Coronary artery (tissue), 2 donors: Measurements from ENCODE around the gene AGR3.

Experiments used
- DNase-seq: peaks from one replicate; pipeline ENCODE4 v3.0.0-alpha.2; 2017; ENCODE audit warnings: low spot score
- H3K27ac ChIP-seq, 2 donors: fragments of 200-600 bp; sonication (generic); one replicate each; pipeline ENCODE4 v1.5.1; 2016 to 2019
- H3K4me3 ChIP-seq: fragments of 200-600 bp; sonication (generic); 2 replicates; pipeline ENCODE4 v1.5.1; 2016; ENCODE audit warnings: mild to moderate bottlenecking, moderate library complexity
- CTCF ChIP-seq: fragments of 200-600 bp; sonication (generic); IDR thresholded peaks from one replicate; pipeline ENCODE4 v1.5.1; 2019; ENCODE audit warnings: antibody characterized with exemption

AGR3 gene

GRCh38 chr7:16891874-16892643, 10.3 kb upstream of the AGR3 start:
- TF ChIP-seq CTCF, result no peak
- Histone ChIP-seq H3K4me3 (no peak overlapping the region), H3K27ac (no peak overlapping the region)
- DNase-seq, result no peak

- TF ChIP-seq CTCF, result no peak
- Histone ChIP-seq H3K27ac (no peak overlapping the region), H3K4me3 (no peak overlapping the region)
- DNase-seq, result no peak
Observed at GRCh38 chr7:16891338-16891737, 9.6 kb upstream of the AGR3 start.

- no peak for TF ChIP-seq CTCF
- DNase-seq, result no peak
- Histone ChIP-seq H3K27ac (no peak overlapping the region), H3K4me3 (no peak overlapping the region)
Observed at GRCh38 chr7:16889851-16890415, 8.2 kb upstream of the AGR3 start.

- Histone ChIP-seq H3K27ac (no peak overlapping the region), H3K4me3 (no peak overlapping the region)
- no peak for DNase-seq
- TF ChIP-seq CTCF, result no peak
Observed at GRCh38 chr7:16889305-16889704, 7.5 kb upstream of the AGR3 start.

GRCh38 chr7:16883918-16884317, 2.1 kb upstream of the AGR3 start:
- Histone ChIP-seq H3K4me3 (no peak overlapping the region), H3K27ac (no peak overlapping the region)
- TF ChIP-seq CTCF, result no peak
- no peak for DNase-seq

- TF ChIP-seq CTCF, result no peak
- H3K4me3 ChIP-seq, result no peak overlapping the region
- no peak for DNase-seq
- H3K27ac ChIP-seq, result no peak overlapping the region
Observed at GRCh38 chr7:16880554-16880953, 1.2 kb downstream of the AGR3 start.

- no peak overlapping the region for H3K27ac ChIP-seq
- TF ChIP-seq CTCF, result no peak
Observed at GRCh38 chr7:16879181-16879580, 2.6 kb downstream of the AGR3 start.

More at GRCh38 chr7:16879181-16879580, 2.6 kb downstream of the AGR3 start:
- DNase-seq, result no peak
- no peak overlapping the region for H3K4me3 ChIP-seq
